Glutamatergic neuron (in vitro differentiated cells): ENCODE results near the gene POLE3. TPM values are rescaled to one million over a fixed set of nuclear protein-coding genes. Genes with fewer than 3 reads are reported as not detected.
"Not testable (repeated sequence)": the region's sequence is repeated elsewhere in the genome, so short reads cannot be mapped to it uniquely, and the experiment has no call there.

Experiments used
- DNase-seq: peaks from one replicate; pipeline ENCODE4 v3.0.0; 2022
- H3K27ac Mint-ChIP-seq: one replicate; pipeline ENCODE4 v1.8.0; 2020; ENCODE audit warnings: mild to moderate bottlenecking, mixed read lengths, inconsistent platforms; ENCODE audit not compliant: unreplicated experiment
- H3K27me3 Mint-ChIP-seq: one replicate; pipeline ENCODE4 v1.8.0; 2020; ENCODE audit warnings: mild to moderate bottlenecking, moderate library complexity, mixed read lengths, inconsistent platforms; ENCODE audit not compliant: unreplicated experiment
- H3K36me3 Mint-ChIP-seq: one replicate; pipeline ENCODE4 v1.8.0; 2020; ENCODE audit warnings: mild to moderate bottlenecking, mixed read lengths, inconsistent platforms; ENCODE audit not compliant: unreplicated experiment
- H3K4me1 Mint-ChIP-seq: one replicate; pipeline ENCODE4 v1.8.0; 2020; ENCODE audit warnings: mild to moderate bottlenecking, low read depth, mixed read lengths, inconsistent platforms; ENCODE audit not compliant: unreplicated experiment
- H3K4me3 Mint-ChIP-seq: one replicate; pipeline ENCODE4 v1.8.0; 2020; ENCODE audit warnings: mild to moderate bottlenecking, mixed read lengths, inconsistent platforms; ENCODE audit not compliant: unreplicated experiment
- H3K9me3 Mint-ChIP-seq: one replicate; pipeline ENCODE4 v1.8.0; 2020; ENCODE audit warnings: mild to moderate bottlenecking, moderate library complexity, mixed read lengths, inconsistent platforms; ENCODE audit not compliant: unreplicated experiment
- total RNA-seq: library from RNA; stranded (reverse); fragmentation: NEBNext Ultra II Directional; extraction: Animal tissue kit (Norgen Biotek cat#: 25700); gene quantifications from one replicate; pipeline ENCODE4 v1.2.1, GENCODE V29; 2021; ENCODE audit not compliant: unreplicated experiment
- TF ChIP-seq, protein P1 (sequence below): fragments of 200-600 bp; sonication (generic); IDR thresholded peaks from one replicate; pipeline ENCODE4 v1.5.0; 2021; ENCODE audit not compliant: partially characterized antibody, unreplicated experiment

Gene POLE3
- total RNA-seq, 1 donor from 2014 or later, result 22.3 TPM

- H3K9me3 Mint-ChIP-seq, result no peaks in the 10 kb centered on the region
- peaks cover 13% of the 10 kb centered on the region for H3K36me3 Mint-ChIP-seq
- H3K4me1 Mint-ChIP-seq, result no peaks in the 10 kb centered on the region
- H3K27me3 Mint-ChIP-seq, result peaks cover 3% of the 10 kb centered on the region
- TF ChIP-seq, protein P1, sequence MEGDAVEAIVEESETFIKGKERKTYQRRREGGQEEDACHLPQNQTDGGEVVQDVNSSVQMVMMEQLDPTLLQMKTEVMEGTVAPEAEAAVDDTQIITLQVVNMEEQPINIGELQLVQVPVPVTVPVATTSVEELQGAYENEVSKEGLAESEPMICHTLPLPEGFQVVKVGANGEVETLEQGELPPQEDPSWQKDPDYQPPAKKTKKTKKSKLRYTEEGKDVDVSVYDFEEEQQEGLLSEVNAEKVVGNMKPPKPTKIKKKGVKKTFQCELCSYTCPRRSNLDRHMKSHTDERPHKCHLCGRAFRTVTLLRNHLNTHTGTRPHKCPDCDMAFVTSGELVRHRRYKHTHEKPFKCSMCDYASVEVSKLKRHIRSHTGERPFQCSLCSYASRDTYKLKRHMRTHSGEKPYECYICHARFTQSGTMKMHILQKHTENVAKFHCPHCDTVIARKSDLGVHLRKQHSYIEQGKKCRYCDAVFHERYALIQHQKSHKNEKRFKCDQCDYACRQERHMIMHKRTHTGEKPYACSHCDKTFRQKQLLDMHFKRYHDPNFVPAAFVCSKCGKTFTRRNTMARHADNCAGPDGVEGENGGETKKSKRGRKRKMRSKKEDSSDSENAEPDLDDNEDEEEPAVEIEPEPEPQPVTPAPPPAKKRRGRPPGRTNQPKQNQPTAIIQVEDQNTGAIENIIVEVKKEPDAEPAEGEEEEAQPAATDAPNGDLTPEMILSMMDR, result no peak
- no peak overlapping the region for H3K27ac Mint-ChIP-seq
- no peak for DNase-seq
- H3K4me3 Mint-ChIP-seq, result no peak overlapping the region
These were observed 23.7 kb downstream of the POLE3 start for GRCh38 chr9:113386571-113387393.

GRCh38 chr9:113381909-113382411 lies 28.5 kb downstream of the POLE3 start:
- no peaks in the 10 kb centered on the region for H3K4me1 Mint-ChIP-seq
- H3K27ac Mint-ChIP-seq, result no peak overlapping the region

DNA sequence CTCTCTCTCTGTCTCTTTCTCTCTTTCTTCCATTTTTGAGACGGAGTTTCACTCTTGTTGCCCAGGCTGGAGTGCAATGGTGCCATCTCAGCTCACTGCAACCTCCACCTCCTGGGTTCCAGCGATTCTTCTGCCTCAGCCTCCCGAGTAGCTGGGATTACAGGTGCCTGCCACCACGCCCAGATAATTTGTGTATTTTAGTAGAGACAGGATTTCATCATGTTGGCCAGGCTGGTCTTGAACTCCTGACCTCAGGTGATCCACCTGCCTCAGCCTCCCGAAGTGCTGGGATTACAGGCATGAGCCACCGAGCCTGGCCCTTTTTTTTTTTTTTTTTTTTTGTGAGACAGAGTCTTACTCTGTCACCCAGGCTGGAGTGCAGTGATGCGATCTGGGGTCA lies 29.0 kb downstream of the POLE3 start:
- not testable (repeated sequence) for H3K36me3 Mint-ChIP-seq, H3K9me3 Mint-ChIP-seq, H3K27ac Mint-ChIP-seq, H3K4me1 Mint-ChIP-seq, H3K4me3 Mint-ChIP-seq, DNase-seq, H3K27me3 Mint-ChIP-seq

More at GRCh38 chr9:113381909-113382411, 28.5 kb downstream of the POLE3 start:
- H3K36me3 Mint-ChIP-seq, result peaks cover under 1% of the 10 kb centered on the region
- H3K27me3 Mint-ChIP-seq, result peaks cover 3% of the 10 kb centered on the region
- TF ChIP-seq, protein P1, result no peak
- no peak for DNase-seq
- no peak overlapping the region for H3K4me3 Mint-ChIP-seq
- no peaks in the 10 kb centered on the region for H3K9me3 Mint-ChIP-seq

GRCh38 chr9:113380869-113381378 lies 29.6 kb downstream of the POLE3 start:
- Mint-ChIP-seq H3K36me3 (no peaks in the 10 kb centered on the region), H3K4me1 (no peaks in the 10 kb centered on the region), H3K4me3 (no peak overlapping the region), H3K9me3 (no peaks in the 10 kb centered on the region), H3K27me3 (peaks cover 3% of the 10 kb centered on the region), H3K27ac (no peak overlapping the region)
- DNase-seq, result no peak
- TF ChIP-seq, protein P1, result no peak

- H3K27ac Mint-ChIP-seq, H3K27me3 Mint-ChIP-seq, H3K4me3 Mint-ChIP-seq, H3K4me1 Mint-ChIP-seq, DNase-seq, H3K36me3 Mint-ChIP-seq, H3K9me3 Mint-ChIP-seq: not testable (repeated sequence)
These were observed 30.7 kb downstream of the POLE3 start for GRCh38 chr9:113379829-113380210.

- DNase-seq, H3K4me1 Mint-ChIP-seq, H3K27ac Mint-ChIP-seq, H3K9me3 Mint-ChIP-seq, H3K4me3 Mint-ChIP-seq, H3K27me3 Mint-ChIP-seq, H3K36me3 Mint-ChIP-seq: not testable (repeated sequence)
These were observed 31.2 kb downstream of the POLE3 start for GRCh38 chr9:113379094-113379828.
